D721Med (cell line): ENCODE measurements around the gene SERPIND1.
"Not testable (repeated sequence)": the region's sequence is repeated elsewhere in the genome, so short reads cannot be mapped to it uniquely, and the experiment has no call there.

Source experiments
- DNase-seq: peaks from one replicate; pipeline ENCODE4 v3.0.0; 2011; ENCODE audit warnings: low spot score; ENCODE audit not compliant: insufficient read length
- FAIRE-seq: peaks from 2 replicates; lab custom pipeline; 2011; peaks lifted over from hg19 to GRCh38; lab: Jason Lieb, UNC
- CTCF ChIP-seq: IDR thresholded peaks from 2 replicates; pipeline ENCODE4 v1.5.1; 2012; ENCODE audit warnings: mild to moderate bottlenecking, control low read depth; ENCODE audit not compliant: insufficient read depth; ENCODE audit errors: missing control alignments

Gene SERPIND1

GRCh38 chr22:20825624-20826023 is 51.7 kb downstream of the SERPIND1 start:
- FAIRE-seq (no peak), DNase-seq (no peak)
- no peak for TF ChIP-seq CTCF

GRCh38 chr22:20826373-20827152 is 52.6 kb downstream of the SERPIND1 start:
- DNase-seq, FAIRE-seq: not testable (repeated sequence)

GRCh38 chr22:20829491-20830134 is 55.7 kb downstream of the SERPIND1 start:
- no peak for DNase-seq
- FAIRE-seq, result no peak
- TF ChIP-seq CTCF, result no peak

GRCh38 chr22:20833225-20833665 is 59.3 kb downstream of the SERPIND1 start:
- FAIRE-seq (no peak), DNase-seq (no peak)
- no peak for TF ChIP-seq CTCF

GRCh38 chr22:20834206-20834605 is 60.3 kb downstream of the SERPIND1 start:
- no peak for FAIRE-seq
- no peak for TF ChIP-seq CTCF

GRCh38 chr22:20834725-20835124 is 60.8 kb downstream of the SERPIND1 start:
- TF ChIP-seq CTCF, result no peak

More at GRCh38 chr22:20834206-20834605, 60.3 kb downstream of the SERPIND1 start:
- no peak for DNase-seq

More at GRCh38 chr22:20834725-20835124, 60.8 kb downstream of the SERPIND1 start:
- DNase-seq (no peak), FAIRE-seq (no peak)
